ENCODE results near the gene C16orf78.

C16orf78 gene

DNA sequence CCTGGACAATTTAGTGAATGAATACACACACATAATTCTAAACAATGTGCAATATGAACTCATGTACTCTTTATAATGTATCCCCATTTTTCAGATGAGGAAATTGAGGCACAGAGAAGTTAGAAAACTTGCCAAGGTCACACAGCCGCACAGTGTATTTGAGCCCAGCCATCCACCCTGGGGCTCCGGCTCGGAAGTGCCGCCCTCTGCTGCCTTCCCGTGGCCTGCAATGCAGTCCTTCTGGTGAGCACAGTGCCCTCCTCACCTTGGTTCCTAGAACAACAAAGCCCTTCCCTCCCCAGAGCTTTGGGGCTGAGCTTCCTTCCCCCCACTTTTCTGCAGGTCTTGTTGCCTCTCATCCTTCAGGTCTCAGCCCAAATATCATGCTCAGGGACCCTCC is 63.7 kb downstream of the C16orf78 start:
- no peak for DNase-seq

GRCh38 chr16:49439050-49439449 is 65.4 kb downstream of the C16orf78 start:
- no peak for DNase-seq

- no peak for DNase-seq
Measured at GRCh38 chr16:49439676-49440075, 66.1 kb downstream of the C16orf78 start.

DNA sequence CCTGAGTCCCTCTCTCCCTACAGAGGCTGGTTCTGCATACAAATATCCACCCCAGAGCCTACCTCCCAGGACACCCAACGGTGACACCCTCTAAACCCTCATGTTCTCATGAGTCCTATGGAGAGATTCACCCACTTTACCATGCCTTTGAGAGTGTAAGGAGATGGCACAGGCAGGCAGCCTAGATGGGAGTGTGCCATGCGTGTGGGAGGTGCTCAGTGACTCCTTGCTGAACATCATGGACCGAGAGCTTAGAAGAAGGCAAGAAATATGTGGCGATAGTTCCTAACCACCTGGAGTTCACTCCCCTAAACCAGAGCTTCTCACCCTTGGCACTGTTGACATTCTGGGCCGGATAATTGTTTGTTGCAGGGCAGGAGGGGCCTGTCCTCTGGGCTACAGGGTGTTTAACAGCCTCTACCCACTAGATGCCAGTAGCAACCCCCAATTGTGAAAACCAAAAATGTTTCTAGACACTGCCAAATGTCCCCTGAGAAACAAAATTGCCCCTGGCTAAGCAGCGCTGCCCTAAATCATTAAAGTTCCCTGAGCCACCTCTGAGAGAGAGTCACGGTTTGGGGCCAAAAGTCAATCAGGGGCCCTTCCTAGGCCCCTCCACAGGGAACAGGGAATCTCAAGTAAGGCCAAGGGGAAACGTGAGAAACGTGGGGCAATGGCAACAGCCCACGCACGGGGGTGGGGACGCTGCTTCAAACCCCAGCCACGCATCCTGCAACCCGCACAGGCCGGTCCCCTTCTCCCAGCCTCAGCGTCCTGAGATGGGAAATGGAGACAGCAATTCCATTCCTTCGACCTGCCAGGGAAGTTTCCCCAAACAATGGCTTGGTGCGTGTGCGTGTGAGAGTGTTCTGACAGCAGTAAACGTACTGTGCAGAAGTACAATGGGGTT is 66.8 kb downstream of the C16orf78 start:
- DNase-seq: no peak

- DNase-seq: peak; percentile 66
Measured at GRCh38 chr16:49441366-49441780, 67.8 kb downstream of the C16orf78 start.

GRCh38 chr16:49442805-49443204 is 69.2 kb downstream of the C16orf78 start:
- DNase-seq: peak; percentile 7

- peak; percentile 7 for DNase-seq
Measured at GRCh38 chr16:49443576-49443975, 70.0 kb downstream of the C16orf78 start.

- no peak for DNase-seq
Measured at GRCh38 chr16:49446805-49447204, 73.2 kb downstream of the C16orf78 start.

Measured in NCI-H774 (cell line).